ENCODE measurements around the gene RRAGD. TPM values are rescaled to one million over a fixed set of nuclear protein-coding genes. Genes with fewer than 3 reads are reported as not detected.

RRAGD gene
- total RNA-seq, 1 donor = 1.4 TPM

DNA sequence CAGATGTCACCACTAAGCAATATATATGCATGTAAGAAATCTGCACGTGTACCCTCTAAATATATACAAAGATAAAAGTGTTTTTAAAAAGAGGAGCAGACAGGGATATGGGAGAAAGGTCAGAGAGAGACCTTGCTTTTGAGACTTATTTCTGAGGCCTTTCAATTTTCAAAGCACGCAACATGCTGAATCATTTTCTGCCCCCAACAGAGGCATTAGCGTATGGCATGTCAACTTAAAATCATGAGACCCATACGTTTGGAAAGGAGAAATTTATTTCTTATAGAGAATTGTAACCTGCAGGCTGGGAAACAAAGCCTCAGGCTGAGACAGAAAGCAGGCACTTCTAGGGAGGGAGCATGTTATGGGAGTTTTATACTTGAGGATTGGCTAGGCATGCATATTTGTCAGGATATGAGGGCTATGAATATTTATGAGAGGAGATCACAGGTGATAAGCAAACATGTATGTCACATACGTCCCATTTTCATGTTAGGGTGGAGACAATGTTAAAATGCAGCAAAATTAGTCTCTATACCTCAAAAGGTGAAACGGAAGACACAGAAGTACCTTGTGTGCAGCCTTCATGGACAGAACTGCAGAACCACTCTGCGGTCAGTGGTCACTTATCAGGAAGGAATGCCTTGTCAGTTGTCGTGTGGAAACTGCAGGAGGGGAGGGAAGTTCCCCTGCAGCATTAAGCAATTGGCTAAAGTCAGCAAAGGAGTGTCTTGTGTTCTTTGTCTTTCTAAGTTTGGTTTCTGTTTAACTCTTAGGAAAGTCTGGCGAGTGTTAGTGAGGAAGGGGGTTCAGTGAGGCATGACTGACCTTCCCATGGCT, 90.7 kb downstream of the RRAGD start:
- H3K4me3 ChIP-seq (ENCODE audit: low read depth, low read length) = no peak overlapping the region
- DNase-seq (ENCODE audit: low read depth) = no peak
- TF ChIP-seq, protein P1, sequence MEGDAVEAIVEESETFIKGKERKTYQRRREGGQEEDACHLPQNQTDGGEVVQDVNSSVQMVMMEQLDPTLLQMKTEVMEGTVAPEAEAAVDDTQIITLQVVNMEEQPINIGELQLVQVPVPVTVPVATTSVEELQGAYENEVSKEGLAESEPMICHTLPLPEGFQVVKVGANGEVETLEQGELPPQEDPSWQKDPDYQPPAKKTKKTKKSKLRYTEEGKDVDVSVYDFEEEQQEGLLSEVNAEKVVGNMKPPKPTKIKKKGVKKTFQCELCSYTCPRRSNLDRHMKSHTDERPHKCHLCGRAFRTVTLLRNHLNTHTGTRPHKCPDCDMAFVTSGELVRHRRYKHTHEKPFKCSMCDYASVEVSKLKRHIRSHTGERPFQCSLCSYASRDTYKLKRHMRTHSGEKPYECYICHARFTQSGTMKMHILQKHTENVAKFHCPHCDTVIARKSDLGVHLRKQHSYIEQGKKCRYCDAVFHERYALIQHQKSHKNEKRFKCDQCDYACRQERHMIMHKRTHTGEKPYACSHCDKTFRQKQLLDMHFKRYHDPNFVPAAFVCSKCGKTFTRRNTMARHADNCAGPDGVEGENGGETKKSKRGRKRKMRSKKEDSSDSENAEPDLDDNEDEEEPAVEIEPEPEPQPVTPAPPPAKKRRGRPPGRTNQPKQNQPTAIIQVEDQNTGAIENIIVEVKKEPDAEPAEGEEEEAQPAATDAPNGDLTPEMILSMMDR (IDR thresholded peaks at IDR 0.05; ENCODE audit: insufficient read depth, low read length) = no peak

DNA sequence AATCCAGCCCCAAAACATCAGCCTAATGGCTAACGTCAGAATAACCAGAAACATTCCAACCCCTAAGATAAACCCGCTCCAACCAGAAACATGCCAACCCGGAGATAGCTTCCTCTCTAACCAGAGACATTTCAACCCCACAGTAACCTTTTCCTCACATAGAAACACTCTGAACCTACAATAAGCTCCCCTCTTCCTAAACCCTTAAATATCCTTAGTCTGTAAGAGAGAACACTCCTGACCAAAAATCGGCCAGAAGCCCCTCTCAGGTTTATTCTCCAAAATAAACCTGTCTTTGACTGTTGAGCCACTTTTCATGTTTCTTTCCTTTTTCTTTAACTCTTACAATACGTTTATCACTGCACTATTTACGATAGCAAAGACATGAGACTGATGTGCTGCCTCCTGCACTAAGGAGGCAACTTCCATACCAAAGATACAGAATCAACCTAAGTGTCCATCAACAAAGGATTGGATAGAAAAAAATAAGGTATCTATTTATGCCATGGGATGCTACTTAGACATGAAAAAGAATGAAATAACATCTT, 92.0 kb downstream of the RRAGD start:
- no peak for DNase-seq (ENCODE audit: low read depth)
- TF ChIP-seq, protein P1 (IDR thresholded peaks at IDR 0.05; ENCODE audit: insufficient read depth, low read length) = no peak
- H3K4me3 ChIP-seq (ENCODE audit: low read depth, low read length) = no peak overlapping the region

DNA sequence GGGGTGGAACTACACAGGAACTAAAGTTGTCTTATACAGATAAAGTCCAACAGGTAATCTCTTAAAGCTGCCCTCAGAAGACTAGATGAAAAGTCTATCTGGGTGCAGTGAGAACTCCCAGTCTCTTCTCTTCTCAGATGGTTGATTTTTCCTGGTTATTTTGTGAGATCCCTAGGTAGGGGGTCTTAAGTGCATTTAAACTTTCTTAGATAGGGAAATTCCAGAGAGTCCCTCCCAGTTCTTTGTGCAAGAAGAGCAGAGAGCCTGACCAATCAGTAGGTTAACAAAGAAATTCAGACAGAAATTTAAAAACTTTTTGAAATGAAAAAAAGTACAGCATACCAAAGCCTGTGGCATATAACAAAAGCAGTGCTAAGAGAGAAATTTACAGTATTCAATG, 95.0 kb downstream of the RRAGD start:
- DNase-seq (ENCODE audit: low read depth) = no peak
- TF ChIP-seq, protein P1 (IDR thresholded peaks at IDR 0.05; ENCODE audit: insufficient read depth, low read length) = no peak

DNA sequence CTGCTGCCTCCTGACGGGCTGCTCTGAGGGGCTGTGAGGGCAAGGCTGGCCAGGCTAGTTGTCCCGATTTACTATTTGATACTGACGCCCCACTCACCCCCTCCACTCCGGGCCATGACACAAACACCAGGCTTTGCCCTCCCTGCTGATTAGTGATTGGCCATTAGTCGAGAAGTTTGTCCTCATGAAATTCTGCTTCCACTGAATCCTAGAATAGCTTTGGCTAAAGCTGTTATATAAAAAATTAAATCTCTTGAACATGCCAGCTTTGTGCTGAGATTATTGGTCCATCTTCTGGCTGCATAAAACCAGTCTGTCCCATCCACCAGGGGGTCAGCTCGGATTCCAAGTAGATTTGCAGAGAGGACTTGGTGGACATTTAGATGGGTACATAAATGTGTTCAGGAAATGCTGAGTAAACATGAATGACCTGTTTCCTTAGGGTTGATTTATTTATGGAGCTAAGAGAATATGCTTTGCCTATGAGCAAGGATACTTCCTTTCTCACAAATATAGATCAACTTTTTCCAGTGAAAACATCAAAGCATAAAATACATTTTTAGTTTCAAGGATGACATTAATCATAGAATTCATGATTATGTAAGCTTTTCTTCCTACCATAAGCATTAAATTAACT, 96.7 kb downstream of the RRAGD start, which contains the start of gene GABRR2:
TSS of gene GABRR2 (minus strand) at position 51 of the 637 bp plus-strand sequence. CDS start 134 bp downstream, outside the sequence.
- no peak within 1 kb of the TSS for H3K4me3 ChIP-seq (ENCODE audit: low read depth, low read length)
- no peak for DNase-seq (ENCODE audit: low read depth)
- TF ChIP-seq, protein P1 (IDR thresholded peaks at IDR 0.05; ENCODE audit: insufficient read depth, low read length) = no peak

More for the DNA sequence above, 95.0 kb downstream of the RRAGD start:
- no peak overlapping the region for H3K4me3 ChIP-seq (ENCODE audit: low read depth, low read length)

DNA sequence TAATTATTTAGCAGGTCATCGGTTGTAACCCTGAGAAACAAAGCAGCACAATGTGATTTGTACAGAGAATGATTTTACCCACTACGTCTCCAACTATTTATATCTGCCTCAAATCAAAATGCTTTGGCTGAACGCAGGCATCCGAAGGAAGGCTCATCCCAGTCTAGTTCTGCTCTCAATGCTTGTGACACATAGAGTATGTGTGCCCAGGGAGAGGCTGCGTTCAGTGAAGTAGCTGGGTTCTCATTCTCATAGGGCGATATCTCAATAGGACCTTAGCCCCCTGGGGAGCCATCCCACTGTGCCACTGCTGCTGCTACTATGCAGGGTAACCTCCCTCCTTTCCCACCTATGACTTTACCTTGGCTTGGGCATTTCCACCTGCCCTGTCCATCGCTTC, 97.4 kb downstream of the RRAGD start:
- no peak for DNase-seq (ENCODE audit: low read depth)
- TF ChIP-seq, protein P1 (IDR thresholded peaks at IDR 0.05; ENCODE audit: insufficient read depth, low read length) = no peak
- no peak overlapping the region for H3K4me3 ChIP-seq (ENCODE audit: low read depth, low read length)

Other genes starting within 250 kb of the RRAGD start
- not detected in 2 replicates for gene GABRR1, start 194.9 kb downstream of the RRAGD start, total RNA-seq (ENCODE audit: low replicate concordance)
- 0.09 TPM in 1 of 2 replicates, not detected in the other for gene GABRR2, start 97.0 kb downstream of the RRAGD start, total RNA-seq (ENCODE audit: low replicate concordance)
- gene UBE2J1, start 59.6 kb downstream of the RRAGD start, total RNA-seq (ENCODE audit: low replicate concordance) = 23.1 and 50.9 TPM in 2 replicates
- 14.6 and 18.1 TPM in 2 replicates for gene ANKRD6, start 20.9 kb upstream of the RRAGD start, total RNA-seq (ENCODE audit: low replicate concordance)
- 19.6 and 35.5 TPM in 2 replicates for gene LYRM2, start 226.5 kb upstream of the RRAGD start, total RNA-seq (ENCODE audit: low replicate concordance)